Activated CD4-positive, alpha-beta T cell treated with anti-CD3 and anti-CD28 coated beads for 36 hours (primary cell): ENCODE measurements around the gene ACP1. TPM values are rescaled to one million over a fixed set of nuclear protein-coding genes. Genes with fewer than 3 reads are reported as not detected.

Experiments
- ATAC-seq: fragments of 200-7000 bp; cut with Tn5 transposase; one replicate; pipeline ENCODE4 v1.10.0; 2021; ENCODE audit warnings: mild to moderate bottlenecking, moderate library complexity
- CTCF ChIA-PET: fragments of 350-600 bp; sonication (Branson Sonifier 250); formaldehyde crosslinking; loops from one replicate; lab custom pipeline; 2021; ENCODE audit warnings: antibody characterized with exemption; lab: Charles Lee
- POLR2A ChIA-PET: fragments of 350-600 bp; sonication (Branson Sonifier 250); formaldehyde crosslinking; loops from one replicate; lab custom pipeline; 2021; ENCODE audit warnings: antibody characterized with exemption, inconsistent platforms; lab: Charles Lee
- DNase-seq: peaks from one replicate; pipeline ENCODE4 v3.0.0-alpha.2; 2020
- H3K27ac Mint-ChIP-seq: one replicate; pipeline ENCODE4 v1.8.0; 2021; ENCODE audit warnings: mixed read lengths
- H3K27me3 Mint-ChIP-seq: one replicate; pipeline ENCODE4 v1.8.0; 2021; ENCODE audit warnings: mixed read lengths
- H3K36me3 Mint-ChIP-seq: one replicate; pipeline ENCODE4 v1.8.0; 2021; ENCODE audit warnings: low read depth, mixed read lengths
- H3K4me1 Mint-ChIP-seq: one replicate; pipeline ENCODE4 v1.8.0; 2021; ENCODE audit warnings: mixed read lengths
- H3K4me3 Mint-ChIP-seq: one replicate; pipeline ENCODE4 v1.8.0; 2021; ENCODE audit warnings: mild to moderate bottlenecking, moderate library complexity, mixed read lengths
- H3K9me3 Mint-ChIP-seq: one replicate; pipeline ENCODE4 v1.8.0; 2021; ENCODE audit warnings: low read depth, mixed read lengths
- intact Hi-C, 2 experiments: fragments of 100-400 bp; cut with DNase I in 1 of 2; cut with micrococcal nuclease in 1 of 2; formaldehyde crosslinking; loops; one replicate each; pipeline versions ENCODE4 v1.14.2 to v1.15.1; 2022 to 2024; cut with DNase I, micrococcal nuclease
- total RNA-seq, 2 experiments: library from RNA; stranded (reverse); gene quantifications; one replicate each; pipeline ENCODE4 v1.2.3, GENCODE V29; 2021

Gene ACP1
- total RNA-seq, 2 experiments from 2014 or later: 136 to 139 TPM

DNA sequence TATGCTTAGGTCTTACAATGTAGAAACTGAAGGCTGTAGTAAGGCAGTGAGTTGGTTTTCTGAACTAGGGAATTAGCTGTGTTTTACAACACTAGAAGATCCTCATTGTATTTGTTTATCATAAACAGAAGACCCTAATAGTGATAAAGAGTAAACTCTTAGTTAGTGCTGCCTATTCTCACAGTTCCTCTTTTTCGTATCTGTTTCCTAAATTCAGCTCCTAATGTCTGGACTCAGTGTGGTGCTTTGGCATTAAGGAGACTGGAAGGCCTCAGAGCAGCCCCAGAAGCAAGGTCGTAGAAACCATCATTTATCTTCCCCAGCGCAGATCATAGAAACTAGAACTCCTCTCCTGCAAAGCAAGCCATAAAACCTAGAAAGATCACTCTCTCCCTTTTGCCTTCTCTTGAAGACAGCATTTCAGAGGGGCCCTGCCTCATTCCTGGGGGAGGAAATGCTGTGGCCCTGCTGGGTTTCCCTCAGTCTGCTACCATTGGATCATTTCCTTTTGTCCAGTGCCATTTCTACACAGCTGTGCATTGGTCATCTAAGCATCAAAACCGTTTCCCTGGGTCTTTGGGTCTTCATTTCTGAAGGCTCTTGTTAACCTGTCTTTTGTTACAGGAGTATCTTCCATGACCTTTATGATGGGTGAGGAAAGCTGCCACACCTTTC is 4.7 kb downstream of the ACP1 start:
- H3K4me3 Mint-ChIP-seq: no peak overlapping the region
- H3K27ac Mint-ChIP-seq: no peak overlapping the region
- DNase-seq (no peak), ATAC-seq (no peak)
- POLR2A ChIA-PET: interaction anchor here (0.6 kb wide), 1 partner anchor 17 kb away, joined by 3 read pairs; no protein-coding TSS in a partner anchor
- H3K36me3 Mint-ChIP-seq: peaks cover 29% of the 10 kb centered on the region
- CTCF ChIA-PET: interaction anchor here (0.5 to 1.1 kb wide), 3 partner anchors 23 to 153 kb away, joined by 3 to 6 read pairs (median 3); no protein-coding TSS in a partner anchor
- H3K9me3 Mint-ChIP-seq: no peaks in the 10 kb centered on the region
- peaks cover 56% of the 10 kb centered on the region for H3K4me1 Mint-ChIP-seq
- no peaks in the 10 kb centered on the region for H3K27me3 Mint-ChIP-seq
- intact Hi-C loops: loop anchor here (2.0 to 10.0 kb wide), 2 partner anchors 15 to 365 kb away; no protein-coding TSS in a partner anchor

DNA sequence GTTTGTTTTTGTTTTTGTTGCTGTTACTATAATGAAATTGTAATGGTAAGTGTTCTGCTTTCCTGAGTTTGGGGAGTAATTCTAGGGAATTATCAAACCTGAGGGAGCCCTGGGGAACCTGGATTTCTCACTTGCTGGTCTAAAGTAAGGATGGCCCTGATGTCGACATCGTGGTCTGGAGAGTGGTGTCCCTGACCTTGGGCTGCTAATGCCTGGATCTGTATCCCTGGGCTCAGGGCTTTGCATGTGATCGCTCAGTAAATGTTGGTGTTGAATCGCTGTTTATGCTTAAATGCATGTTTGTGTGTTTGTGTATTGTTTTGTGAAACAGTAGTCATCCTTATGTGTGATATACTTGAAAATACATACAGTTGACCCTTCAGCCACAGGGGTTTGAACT is 6.1 kb downstream of the ACP1 start:
- CTCF ChIA-PET: interaction anchor here (0.9 kb wide), 1 partner anchor 11 kb away, joined by 3 read pairs; no protein-coding TSS in a partner anchor
- peaks cover 53% of the 10 kb centered on the region for H3K4me1 Mint-ChIP-seq

GRCh38 chr2:271917-272316 is 7.2 kb downstream of the ACP1 start:
- Mint-ChIP-seq H3K9me3 (no peaks in the 10 kb centered on the region), H3K4me3 (no peak overlapping the region), H3K36me3 (peaks cover 40% of the 10 kb centered on the region), H3K4me1 (peaks cover 44% of the 10 kb centered on the region), H3K27ac (no peak overlapping the region), H3K27me3 (no peaks in the 10 kb centered on the region)
- DNase-seq: no peak
- intact Hi-C loops: no loop called here
- CTCF ChIA-PET: interaction anchor here (0.8 to 1.2 kb wide), 2 partner anchors 13 to 14 kb away, joined by 3 to 4 read pairs; no protein-coding TSS in a partner anchor
- ATAC-seq: no peak
- POLR2A ChIA-PET: no interaction called here

More for the DNA sequence above, 6.1 kb downstream of the ACP1 start:
- H3K27me3 Mint-ChIP-seq: no peaks in the 10 kb centered on the region
- H3K27ac Mint-ChIP-seq: no peak overlapping the region
- peaks cover 33% of the 10 kb centered on the region for H3K36me3 Mint-ChIP-seq
- POLR2A ChIA-PET: no interaction called here
- intact Hi-C loops: no loop called here
- no peak for ATAC-seq
- H3K4me3 Mint-ChIP-seq: no peak overlapping the region
- no peak for DNase-seq
- no peaks in the 10 kb centered on the region for H3K9me3 Mint-ChIP-seq

DNA sequence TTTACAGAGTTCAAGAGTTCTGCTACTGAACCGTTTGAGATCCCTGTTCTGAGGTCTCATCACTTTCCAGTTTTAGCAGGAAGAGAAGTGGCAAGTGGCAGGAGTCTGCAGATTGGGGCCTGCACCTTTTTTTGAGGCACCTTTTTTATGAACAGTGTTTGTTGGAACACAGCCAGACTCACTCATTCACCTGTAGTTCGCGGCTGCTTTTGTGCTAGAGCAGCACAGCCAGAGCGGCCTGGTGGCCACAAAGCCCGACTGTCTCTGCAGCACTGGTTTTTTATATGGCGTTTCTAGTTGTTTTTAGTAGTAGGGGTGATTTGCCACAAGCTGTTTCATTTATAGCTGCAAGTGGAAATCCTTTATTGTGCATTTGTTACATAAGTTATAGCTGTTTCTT is 8.6 kb downstream of the ACP1 start:
- POLR2A ChIA-PET: no interaction called here

GRCh38 chr2:274503-274902 is 9.8 kb downstream of the ACP1 start:
- POLR2A ChIA-PET: no interaction called here
- Mint-ChIP-seq H3K36me3 (peaks cover 52% of the 10 kb centered on the region), H3K27ac (no peak overlapping the region), H3K27me3 (no peaks in the 10 kb centered on the region), H3K4me3 (no peak overlapping the region), H3K9me3 (no peaks in the 10 kb centered on the region), H3K4me1 (peaks cover 22% of the 10 kb centered on the region)
- CTCF ChIA-PET: interaction anchor here (0.5 to 2.0 kb wide), 3 partner anchors 16 to 175 kb away, joined by 3 to 6 read pairs (median 6); no protein-coding TSS in a partner anchor
- no peak for ATAC-seq
- no peak for DNase-seq
- intact Hi-C loops: no loop called here

More for the DNA sequence above, 8.6 kb downstream of the ACP1 start:
- Mint-ChIP-seq H3K9me3 (no peaks in the 10 kb centered on the region), H3K27ac (no peak overlapping the region), H3K36me3 (peaks cover 47% of the 10 kb centered on the region), H3K4me1 (peaks cover 31% of the 10 kb centered on the region), H3K27me3 (no peaks in the 10 kb centered on the region), H3K4me3 (no peak overlapping the region)
- intact Hi-C loops: no loop called here
- CTCF ChIA-PET: interaction anchor here (0.7 to 2.0 kb wide), 4 partner anchors 15 to 33 kb away, joined by 3 to 6 read pairs (median 5); no protein-coding TSS in a partner anchor
- no peak for DNase-seq
- no peak for ATAC-seq

GRCh38 chr2:275466-275865 is 10.7 kb downstream of the ACP1 start:
- no peaks in the 10 kb centered on the region for H3K9me3 Mint-ChIP-seq
- ChIA-PET CTCF (interaction anchor here (1.5 to 2.0 kb wide), 2 partner anchors 11 to 15 kb away, joined by 3 to 6 read pairs; no protein-coding TSS in a partner anchor), POLR2A (no interaction called here)
- DNase-seq (no peak), ATAC-seq (no peak)
- peaks cover 56% of the 10 kb centered on the region for H3K36me3 Mint-ChIP-seq
- H3K4me3 Mint-ChIP-seq: no peak overlapping the region
- H3K4me1 Mint-ChIP-seq: peaks cover 13% of the 10 kb centered on the region
- intact Hi-C loops: no loop called here
- no peak overlapping the region for H3K27ac Mint-ChIP-seq
- H3K27me3 Mint-ChIP-seq: no peaks in the 10 kb centered on the region

DNA sequence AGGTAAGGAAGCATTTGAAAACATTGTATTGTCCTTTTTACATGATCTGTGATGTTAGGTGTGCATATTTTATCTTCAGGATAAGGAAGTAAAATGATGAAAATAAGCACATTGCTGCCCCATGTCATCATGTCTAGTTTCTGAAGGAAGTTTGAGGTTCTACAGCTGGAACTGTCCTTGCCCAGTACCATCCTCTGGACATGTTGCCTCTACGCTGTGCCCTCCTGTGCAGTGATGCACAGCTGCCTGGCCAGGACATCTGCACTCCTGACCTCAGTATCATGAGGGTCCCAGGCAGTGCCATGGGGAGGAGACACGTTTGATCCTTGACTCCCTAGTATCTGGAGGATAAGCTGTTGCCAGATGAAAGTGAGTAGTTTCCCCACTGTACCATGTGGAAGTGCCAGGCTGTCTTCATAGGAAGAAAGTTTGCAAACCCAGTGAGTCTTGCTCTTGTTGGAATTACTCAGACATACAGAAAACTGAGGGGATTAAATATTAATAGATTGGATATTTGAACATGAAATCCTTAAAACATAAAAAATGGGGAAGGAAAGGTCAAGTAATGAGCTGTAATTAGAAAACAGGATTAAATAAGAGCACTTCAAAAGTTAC is 13.7 kb downstream of the ACP1 start:
- POLR2A ChIA-PET: no interaction called here
- Mint-ChIP-seq H3K27ac (no peak overlapping the region), H3K9me3 (no peaks in the 10 kb centered on the region), H3K36me3 (peaks cover 59% of the 10 kb centered on the region), H3K4me3 (no peak overlapping the region), H3K27me3 (no peaks in the 10 kb centered on the region), H3K4me1 (no peaks in the 10 kb centered on the region)
- no peak for ATAC-seq
- intact Hi-C loops: no loop called here
- CTCF ChIA-PET: no interaction called here
- DNase-seq: no peak

DNA sequence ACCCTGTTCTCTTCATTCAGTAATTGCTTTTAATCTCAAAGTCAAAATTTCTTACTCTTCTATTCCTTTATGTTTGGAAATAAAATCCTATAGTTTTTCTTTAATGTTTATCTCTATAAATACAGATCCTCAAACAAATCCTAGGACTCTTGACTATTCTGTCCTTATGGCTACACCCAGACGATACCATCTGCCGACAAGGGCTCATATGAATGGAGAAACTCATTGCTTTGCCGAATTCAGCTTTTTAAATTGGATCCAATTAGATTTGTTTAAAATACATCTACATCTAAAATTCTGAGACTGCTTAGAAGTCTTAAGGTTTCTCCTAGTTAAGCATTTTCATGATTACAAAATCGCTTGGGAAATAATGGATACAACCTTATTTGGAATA is 14.2 kb downstream of the ACP1 start:
- no peak for DNase-seq
- POLR2A ChIA-PET: no interaction called here
- intact Hi-C loops: no loop called here
- no peaks in the 10 kb centered on the region for H3K27me3 Mint-ChIP-seq
- CTCF ChIA-PET: no interaction called here
- H3K4me3 Mint-ChIP-seq: no peak overlapping the region
- ATAC-seq: no peak
- no peaks in the 10 kb centered on the region for H3K4me1 Mint-ChIP-seq
- H3K9me3 Mint-ChIP-seq: no peaks in the 10 kb centered on the region
- H3K27ac Mint-ChIP-seq: no peak overlapping the region
- peaks cover 58% of the 10 kb centered on the region for H3K36me3 Mint-ChIP-seq

DNA sequence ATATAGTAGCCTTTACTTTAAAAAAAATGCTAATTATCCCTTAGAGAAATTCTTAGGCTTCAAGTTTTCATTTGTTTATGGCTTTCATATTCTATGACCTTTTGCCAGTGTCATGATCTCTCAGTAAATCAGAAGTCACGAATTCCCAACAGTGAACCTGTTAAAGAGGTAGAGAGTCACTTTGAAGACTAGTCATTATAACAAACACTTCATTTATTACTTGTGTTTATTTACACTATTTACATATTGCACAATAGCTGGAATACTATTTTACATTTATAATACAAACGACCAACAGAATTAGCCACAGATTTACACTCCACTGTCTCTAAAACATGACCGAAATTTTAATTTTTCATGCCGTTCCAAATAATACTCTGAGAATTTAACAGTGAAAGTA is 14.6 kb downstream of the ACP1 start:
- Mint-ChIP-seq H3K36me3 (peaks cover 56% of the 10 kb centered on the region), H3K27me3 (no peaks in the 10 kb centered on the region), H3K4me3 (no peak overlapping the region), H3K9me3 (no peaks in the 10 kb centered on the region), H3K4me1 (no peaks in the 10 kb centered on the region), H3K27ac (no peak overlapping the region)
- CTCF ChIA-PET: no interaction called here
- DNase-seq (no peak), ATAC-seq (no peak)
- intact Hi-C loops: no loop called here
- POLR2A ChIA-PET: no interaction called here

DNA sequence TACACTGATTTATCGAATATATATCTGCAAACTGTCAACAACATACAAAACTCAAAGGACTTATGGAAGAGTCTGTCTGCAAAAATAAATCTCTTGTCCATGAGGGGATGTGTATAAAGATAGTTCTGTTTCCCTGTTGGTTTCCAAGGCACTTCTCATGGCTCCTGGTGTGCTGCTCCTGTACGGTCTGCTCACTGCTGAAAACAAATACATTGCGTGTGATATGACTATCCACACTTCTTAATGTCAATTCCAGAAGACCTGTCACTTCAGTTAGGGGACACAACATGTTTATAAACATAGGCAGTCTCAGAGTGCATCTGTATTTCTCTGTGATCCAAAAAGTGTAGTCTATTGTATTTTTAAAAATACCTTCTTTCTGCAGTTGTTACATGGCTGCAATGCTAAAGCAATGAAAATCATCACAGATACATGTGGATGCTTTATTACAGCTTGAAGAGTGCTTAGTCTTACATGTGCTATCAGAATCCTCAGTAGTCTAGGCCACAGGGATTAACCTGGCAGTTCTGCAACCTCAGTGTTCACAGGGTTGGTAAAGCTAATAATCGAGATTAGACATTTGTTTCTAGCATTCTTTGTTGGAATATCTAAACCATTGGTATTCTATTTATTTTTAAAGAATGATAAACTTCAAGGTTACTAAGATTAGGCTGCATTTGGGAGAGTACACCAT is 15.4 kb downstream of the ACP1 start:
- H3K36me3 Mint-ChIP-seq: peaks cover 53% of the 10 kb centered on the region
- no peaks in the 10 kb centered on the region for H3K9me3 Mint-ChIP-seq
- CTCF ChIA-PET: interaction anchor here (1.2 kb wide), 1 partner anchor 10 kb away, joined by 5 read pairs; no protein-coding TSS in a partner anchor
- H3K4me3 Mint-ChIP-seq: no peak overlapping the region
- POLR2A ChIA-PET: no interaction called here
- H3K27ac Mint-ChIP-seq: no peak overlapping the region
- ATAC-seq (no peak), DNase-seq (no peak)
- intact Hi-C loops: no loop called here
- H3K4me1 Mint-ChIP-seq: no peaks in the 10 kb centered on the region
- H3K27me3 Mint-ChIP-seq: no peaks in the 10 kb centered on the region

- H3K4me1 Mint-ChIP-seq: no peaks in the 10 kb centered on the region
- H3K9me3 Mint-ChIP-seq: no peaks in the 10 kb centered on the region
- H3K27ac Mint-ChIP-seq: no peak overlapping the region
- ChIA-PET CTCF (interaction anchor here (0.5 to 1.2 kb wide), 2 partner anchors 9 to 68 kb away, joined by 3 to 5 read pairs; no protein-coding TSS in a partner anchor), POLR2A (no interaction called here)
- DNase-seq (no peak), ATAC-seq (no peak)
- no peak overlapping the region for H3K4me3 Mint-ChIP-seq
- intact Hi-C loops: no loop called here
- peaks cover 49% of the 10 kb centered on the region for H3K36me3 Mint-ChIP-seq
- H3K27me3 Mint-ChIP-seq: peaks cover 4% of the 10 kb centered on the region
Measured at GRCh38 chr2:280650-281110, 15.9 kb downstream of the ACP1 start.
